ENCODE measurements around the gene NFIX.

Gene NFIX

DNA sequence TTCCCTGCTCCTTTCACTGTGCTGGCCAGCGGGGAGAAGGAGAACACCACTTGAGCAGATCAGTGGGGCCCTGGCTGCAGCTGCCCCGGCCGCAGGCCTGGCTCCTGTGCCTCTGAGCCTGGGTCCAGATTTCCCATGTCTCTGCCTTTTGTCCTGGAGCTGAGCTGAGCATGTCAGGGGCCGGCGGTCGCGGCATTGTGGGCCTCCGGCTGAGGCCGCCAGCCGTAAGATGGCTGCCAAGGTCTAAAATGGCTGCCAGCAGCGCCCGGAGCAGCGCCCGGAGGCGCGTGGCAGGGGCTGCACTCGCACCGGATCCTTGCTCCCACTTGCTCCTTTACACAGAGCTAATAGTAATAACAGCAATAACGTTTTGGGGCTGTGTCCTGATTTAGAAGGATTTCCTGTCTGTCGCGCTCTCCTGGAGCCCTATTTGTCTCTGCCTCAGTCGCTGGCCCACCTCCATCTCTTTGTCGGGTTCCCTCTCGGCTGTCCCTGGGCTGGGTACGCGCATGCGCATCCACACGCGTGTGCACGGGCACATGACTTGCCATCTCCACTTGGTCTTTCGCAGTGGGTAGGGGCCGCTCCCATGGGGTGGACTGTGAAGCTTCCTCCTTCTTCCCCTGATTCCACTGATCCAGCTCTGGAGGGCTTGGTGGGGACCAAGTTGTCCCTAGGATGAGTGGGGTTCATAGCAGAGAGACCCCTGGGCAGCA, 75.3 kb downstream of the NFIX start:
- TF ChIP-seq, protein P1, sequence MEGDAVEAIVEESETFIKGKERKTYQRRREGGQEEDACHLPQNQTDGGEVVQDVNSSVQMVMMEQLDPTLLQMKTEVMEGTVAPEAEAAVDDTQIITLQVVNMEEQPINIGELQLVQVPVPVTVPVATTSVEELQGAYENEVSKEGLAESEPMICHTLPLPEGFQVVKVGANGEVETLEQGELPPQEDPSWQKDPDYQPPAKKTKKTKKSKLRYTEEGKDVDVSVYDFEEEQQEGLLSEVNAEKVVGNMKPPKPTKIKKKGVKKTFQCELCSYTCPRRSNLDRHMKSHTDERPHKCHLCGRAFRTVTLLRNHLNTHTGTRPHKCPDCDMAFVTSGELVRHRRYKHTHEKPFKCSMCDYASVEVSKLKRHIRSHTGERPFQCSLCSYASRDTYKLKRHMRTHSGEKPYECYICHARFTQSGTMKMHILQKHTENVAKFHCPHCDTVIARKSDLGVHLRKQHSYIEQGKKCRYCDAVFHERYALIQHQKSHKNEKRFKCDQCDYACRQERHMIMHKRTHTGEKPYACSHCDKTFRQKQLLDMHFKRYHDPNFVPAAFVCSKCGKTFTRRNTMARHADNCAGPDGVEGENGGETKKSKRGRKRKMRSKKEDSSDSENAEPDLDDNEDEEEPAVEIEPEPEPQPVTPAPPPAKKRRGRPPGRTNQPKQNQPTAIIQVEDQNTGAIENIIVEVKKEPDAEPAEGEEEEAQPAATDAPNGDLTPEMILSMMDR (IDR thresholded peaks at IDR 0.05), result no peak
- Histone ChIP-seq H3K4me1 (ENCODE audit: control insufficient read depth in 1 of 2, insufficient read depth in 1 of 2, low read depth in 1 of 2, low read length in 1 of 2) (no peaks in the 10 kb centered on the region), H3K27ac (no peak overlapping the region), H3K27me3 (peaks cover 5% of the 10 kb centered on the region), H3K4me3 (ENCODE audit: low read depth in 1 of 2, low read length in 1 of 2) (no peak overlapping the region), H3K36me3 (no peaks in the 10 kb centered on the region), H3K9me3 (no peaks in the 10 kb centered on the region)

DNA sequence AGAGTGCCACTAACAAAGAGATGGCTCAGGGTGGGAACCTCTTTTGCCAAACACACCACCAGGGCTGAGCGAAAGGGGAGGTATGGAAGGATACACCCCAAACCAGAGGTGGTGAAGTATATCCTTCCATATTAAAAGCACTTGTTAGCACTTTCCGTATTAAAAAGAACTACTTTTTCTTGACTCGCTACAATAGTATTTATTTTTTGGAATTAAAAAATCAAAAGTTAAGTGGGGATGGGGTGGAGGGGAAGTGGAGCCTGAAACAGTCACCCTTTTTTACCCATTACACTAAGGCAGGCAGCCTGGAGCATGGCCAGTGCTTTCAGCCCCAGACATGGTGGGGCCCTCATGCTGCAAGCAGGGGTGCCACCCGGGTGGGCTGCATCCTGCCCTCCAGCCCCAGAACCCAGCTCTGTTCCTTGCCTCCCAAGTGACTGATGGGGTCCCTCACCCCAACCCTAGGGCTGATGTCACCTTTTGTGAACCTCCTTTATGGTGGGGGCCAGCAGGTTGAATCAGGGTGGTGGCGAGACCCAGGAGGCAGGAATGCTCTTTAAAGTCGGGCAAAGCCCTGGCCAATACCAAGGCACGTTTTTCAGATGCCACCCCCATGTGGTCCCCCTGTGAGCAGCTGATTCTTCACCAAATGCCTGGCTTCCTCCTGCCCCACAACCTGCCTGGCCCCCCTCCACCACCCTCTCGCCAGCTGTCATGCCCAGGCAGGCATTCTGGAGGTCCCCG, 76.3 kb downstream of the NFIX start:
- no peaks in the 10 kb centered on the region for H3K36me3 ChIP-seq
- H3K4me3 ChIP-seq (ENCODE audit: low read depth in 1 of 2, low read length in 1 of 2), result no peak overlapping the region
- TF ChIP-seq, protein P1 (IDR thresholded peaks at IDR 0.05), result no peak

DNA sequence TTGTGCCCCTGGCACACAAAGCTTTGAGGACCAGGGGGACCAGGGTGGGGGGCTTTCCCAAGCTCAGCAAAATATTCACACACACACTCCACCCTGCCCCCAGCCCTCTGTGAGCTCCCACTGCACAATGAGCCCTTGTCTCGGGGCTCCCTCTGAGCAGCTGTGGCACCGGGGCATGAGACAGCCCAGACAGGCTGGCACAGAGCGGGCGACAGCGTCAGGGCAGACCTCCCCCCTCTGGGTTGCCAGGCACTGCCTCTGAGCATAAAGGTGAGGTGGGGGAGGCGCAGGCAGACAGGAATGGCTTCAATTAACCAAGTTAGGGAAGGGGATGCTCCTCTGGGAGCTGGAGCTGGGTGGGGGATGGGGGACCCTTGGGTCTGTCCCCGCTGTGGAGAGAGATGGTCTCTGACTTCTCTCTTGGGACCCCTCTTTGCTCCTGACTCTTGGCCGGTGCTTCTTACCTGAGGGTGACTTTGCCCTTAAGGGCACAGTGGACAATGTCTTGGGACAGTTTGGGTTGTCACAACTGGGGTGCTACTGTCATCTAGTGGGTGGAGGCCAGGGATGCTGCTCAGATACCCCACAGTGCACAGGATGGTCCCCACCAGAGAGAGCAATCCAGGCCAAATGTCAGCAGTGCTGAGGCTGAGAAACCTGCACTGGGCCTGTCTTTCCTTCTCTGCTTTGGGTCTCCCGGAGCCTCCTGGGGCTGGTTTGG, 77.1 kb downstream of the NFIX start:
- TF ChIP-seq, protein P1 (IDR thresholded peaks at IDR 0.05), result no peak
- no peaks in the 10 kb centered on the region for H3K36me3 ChIP-seq
- H3K9me3 ChIP-seq, result no peaks in the 10 kb centered on the region
- peaks cover 9% of the 10 kb centered on the region for H3K27me3 ChIP-seq
- H3K4me3 ChIP-seq (ENCODE audit: low read depth in 1 of 2, low read length in 1 of 2), result no peak overlapping the region
- H3K27ac ChIP-seq, result no peak overlapping the region
- no peaks in the 10 kb centered on the region for H3K4me1 ChIP-seq (ENCODE audit: control insufficient read depth in 1 of 2, insufficient read depth in 1 of 2, low read depth in 1 of 2, low read length in 1 of 2)

More for the DNA sequence above, 76.3 kb downstream of the NFIX start:
- Histone ChIP-seq H3K27me3 (peaks cover 5% of the 10 kb centered on the region), H3K27ac (no peak overlapping the region), H3K9me3 (no peaks in the 10 kb centered on the region), H3K4me1 (ENCODE audit: control insufficient read depth in 1 of 2, insufficient read depth in 1 of 2, low read depth in 1 of 2, low read length in 1 of 2) (no peaks in the 10 kb centered on the region)

DNA sequence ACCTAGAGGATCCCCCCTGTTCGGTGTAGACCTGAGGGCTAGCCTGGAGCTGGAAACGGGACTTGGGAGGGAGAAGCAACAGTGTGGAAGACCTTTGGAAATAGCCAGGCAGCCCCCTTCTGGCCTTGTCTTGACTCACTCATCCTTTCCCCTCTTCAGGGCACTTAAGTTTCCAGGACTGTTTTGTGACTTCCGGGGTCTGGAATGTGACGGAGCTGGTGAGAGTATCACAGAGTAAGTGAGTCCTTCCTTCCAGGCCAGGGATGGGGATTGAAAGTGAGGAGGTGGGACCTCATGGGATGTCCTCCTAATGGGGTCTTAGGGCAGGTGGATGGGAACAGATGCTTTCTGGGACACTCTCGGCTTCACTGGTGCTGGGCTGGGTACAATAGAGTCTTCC, 78.0 kb downstream of the NFIX start:
- Histone ChIP-seq H3K4me1 (ENCODE audit: control insufficient read depth in 1 of 2, insufficient read depth in 1 of 2, low read depth in 1 of 2, low read length in 1 of 2) (no peaks in the 10 kb centered on the region), H3K9me3 (no peaks in the 10 kb centered on the region), H3K4me3 (ENCODE audit: low read depth in 1 of 2, low read length in 1 of 2) (no peak overlapping the region), H3K27me3 (peaks cover 14% of the 10 kb centered on the region), H3K27ac (no peak overlapping the region), H3K36me3 (no peaks in the 10 kb centered on the region)
- TF ChIP-seq, protein P1 (IDR thresholded peaks at IDR 0.05), result no peak

DNA sequence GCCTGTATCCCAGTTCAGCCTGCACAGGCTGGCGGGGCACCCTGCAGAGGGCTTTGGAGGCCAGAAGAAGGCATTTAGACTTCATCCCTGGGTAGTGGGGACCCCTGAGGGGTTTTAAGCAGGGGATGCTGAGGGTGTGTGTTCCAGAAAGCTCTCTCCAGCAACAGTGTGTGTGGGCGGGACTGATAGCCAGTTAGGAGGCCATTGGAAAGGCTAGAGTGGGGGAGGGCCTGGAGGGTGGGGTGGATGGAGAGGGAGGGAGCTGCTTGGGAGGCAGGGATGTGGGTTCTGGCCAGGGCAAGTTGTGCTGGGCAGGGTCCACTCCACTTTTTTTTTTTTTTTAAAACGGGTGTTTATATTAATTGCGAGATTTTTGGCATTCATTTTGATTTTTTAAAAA, 79.1 kb downstream of the NFIX start:
- TF ChIP-seq, protein P1 (IDR thresholded peaks at IDR 0.05), result no peak
- Histone ChIP-seq H3K4me3 (ENCODE audit: low read depth in 1 of 2, low read length in 1 of 2) (no peak overlapping the region), H3K36me3 (no peaks in the 10 kb centered on the region), H3K4me1 (ENCODE audit: control insufficient read depth in 1 of 2, insufficient read depth in 1 of 2, low read depth in 1 of 2, low read length in 1 of 2) (peaks cover 0 to 4% of the 10 kb centered on the region in 2 experiments), H3K27me3 (peaks cover 14% of the 10 kb centered on the region), H3K27ac (no peak overlapping the region), H3K9me3 (no peaks in the 10 kb centered on the region)
